Colonic mucosa (tissue), 4 donors: ENCODE measurements around the gene MEI1. TPM values are rescaled to one million over a fixed set of nuclear protein-coding genes. Genes with fewer than 3 reads are reported as not detected.

Experiments used
- DNase-seq: peaks from one replicate; pipeline ENCODE4 v3.0.0-alpha.2; 2020
- H3K27ac ChIP-seq: fragments of 200-600 bp; one replicate; pipeline ENCODE4 v1.8.0; 2021
- H3K27me3 ChIP-seq: fragments of 200-600 bp; one replicate; pipeline ENCODE4 v1.8.0; 2021
- H3K36me3 ChIP-seq: fragments of 200-600 bp; one replicate; pipeline ENCODE4 v1.8.0; 2021
- H3K4me1 ChIP-seq: fragments of 200-600 bp; one replicate; pipeline ENCODE4 v1.8.0; 2021; ENCODE audit warnings: mild to moderate bottlenecking
- H3K4me3 ChIP-seq: fragments of 200-600 bp; one replicate; pipeline ENCODE4 v1.8.0; 2021
- H3K9ac ChIP-seq, 2 donors: one replicate each; pipeline ENCODE4 v1.7.0; 2013; ENCODE audit warnings: control low read depth in 2 of 2, low read depth in 2 of 2, low read length in 2 of 2
- H3K9me3 ChIP-seq: fragments of 200-600 bp; one replicate; pipeline ENCODE4 v1.8.0; 2021
- CTCF ChIP-seq: fragments of 200-600 bp; IDR thresholded peaks from one replicate; pipeline ENCODE4 v1.8.0; 2022; ENCODE audit warnings: antibody characterized with exemption, mild to moderate bottlenecking
- intact Hi-C: fragments of 100-400 bp; cut with DNase I; formaldehyde crosslinking; loops from one replicate; pipeline ENCODE4 v1.14.1; 2022
- total RNA-seq, 2 donors: library from RNA; stranded (reverse); fragmentation: NEBNext Ultra II Directional in 1 of 2; extraction: Animal tissue kit (Norgen Biotek cat#: 25700) in 1 of 2; gene quantifications; one replicate each; pipeline ENCODE4 v1.2.1, GENCODE V29; 2021
- donor health status: healthy.
- donor health status: DM: no; HTN: no; CAD: no.
- donor health status: DM: no; HTN: no; CAD: no.

Gene MEI1
- total RNA-seq, 2 donors from 2014 or later: 1.8 to 1.9 TPM

DNA sequence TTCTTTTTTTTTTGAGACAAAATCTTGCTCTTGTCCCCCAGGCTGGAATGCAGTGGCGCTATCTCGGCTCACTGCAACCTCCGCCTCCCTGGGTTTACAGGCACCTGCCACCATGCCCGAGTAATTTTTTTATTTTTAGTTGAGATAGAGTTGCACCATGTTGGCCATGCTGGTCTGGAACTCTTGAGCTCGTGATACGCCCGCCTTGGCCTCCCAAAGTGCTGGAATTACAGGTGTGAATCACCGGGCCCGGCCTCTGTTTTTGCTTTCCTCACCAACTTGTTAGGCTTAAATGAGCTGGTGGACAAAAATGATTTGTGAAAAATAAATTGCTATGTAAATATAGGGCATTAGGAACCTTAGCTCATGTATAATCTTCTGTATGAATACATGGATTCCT lies 3.5 kb downstream of the MEI1 start:
- Histone ChIP-seq H3K27me3 (no peaks in the 10 kb centered on the region), H3K9me3 (no peaks in the 10 kb centered on the region), H3K36me3 (no peaks in the 10 kb centered on the region), H3K9ac (no peak overlapping the region), H3K27ac (no peak overlapping the region), H3K4me3 (no peak overlapping the region), H3K4me1 (no peaks in the 10 kb centered on the region)
- DNase-seq: no peak
- intact Hi-C loops: no loop called here
- no peak for TF ChIP-seq CTCF

DNA sequence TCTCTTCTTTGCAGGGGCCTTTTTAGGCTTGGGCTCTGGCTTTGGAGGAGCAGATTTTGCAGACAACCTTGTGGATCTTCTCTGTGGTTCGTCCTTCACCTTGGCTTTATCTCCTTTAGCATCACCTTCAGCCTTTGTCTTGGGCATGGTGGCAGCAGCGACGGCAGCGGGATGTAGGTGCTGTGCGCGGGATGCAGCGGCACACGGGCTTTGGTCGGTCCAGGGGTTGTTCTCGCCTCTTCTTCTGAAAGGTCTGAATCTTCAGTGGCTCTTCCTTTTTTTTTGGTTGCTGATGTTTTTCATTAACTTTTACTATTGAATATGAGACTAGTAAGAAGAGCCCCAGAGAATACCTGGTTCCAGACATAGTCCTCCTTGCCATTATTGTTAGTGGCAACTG lies 10.0 kb downstream of the MEI1 start:
- no peak for TF ChIP-seq CTCF
- intact Hi-C loops: no loop called here
- H3K27ac ChIP-seq: no peak overlapping the region
- H3K9me3 ChIP-seq: no peaks in the 10 kb centered on the region
- H3K27me3 ChIP-seq: no peaks in the 10 kb centered on the region
- no peaks in the 10 kb centered on the region for H3K36me3 ChIP-seq
- no peak overlapping the region for H3K9ac ChIP-seq
- no peaks in the 10 kb centered on the region for H3K4me1 ChIP-seq
- DNase-seq: no peak
- H3K4me3 ChIP-seq: no peak overlapping the region

GRCh38 chr22:41713004-41713403 lies 13.7 kb downstream of the MEI1 start:
- no peak overlapping the region for H3K9ac ChIP-seq
- H3K4me3 ChIP-seq: no peak overlapping the region
- no peaks in the 10 kb centered on the region for H3K36me3 ChIP-seq
- no peaks in the 10 kb centered on the region for H3K4me1 ChIP-seq
- no peaks in the 10 kb centered on the region for H3K27me3 ChIP-seq
- intact Hi-C loops: no loop called here
- no peaks in the 10 kb centered on the region for H3K9me3 ChIP-seq
- no peak for TF ChIP-seq CTCF
- H3K27ac ChIP-seq: no peak overlapping the region
- DNase-seq: no peak

GRCh38 chr22:41722496-41722895 lies 23.2 kb downstream of the MEI1 start:
- H3K27me3 ChIP-seq: no peaks in the 10 kb centered on the region
- intact Hi-C loops: no loop called here
- no peaks in the 10 kb centered on the region for H3K36me3 ChIP-seq
- DNase-seq: no peak
- no peak for TF ChIP-seq CTCF
- no peaks in the 10 kb centered on the region for H3K4me1 ChIP-seq
- H3K9me3 ChIP-seq: no peaks in the 10 kb centered on the region
- H3K9ac ChIP-seq: no peak overlapping the region
- H3K4me3 ChIP-seq: no peak overlapping the region
- no peak overlapping the region for H3K27ac ChIP-seq

GRCh38 chr22:41725510-41726110 lies 26.3 kb downstream of the MEI1 start:
- no peak for TF ChIP-seq CTCF
- Histone ChIP-seq H3K9me3 (no peaks in the 10 kb centered on the region), H3K36me3 (no peaks in the 10 kb centered on the region), H3K27ac (no peak overlapping the region), H3K9ac (no peak overlapping the region), H3K27me3 (no peaks in the 10 kb centered on the region), H3K4me1 (no peaks in the 10 kb centered on the region), H3K4me3 (no peak overlapping the region)
- intact Hi-C loops: no loop called here
- no peak for DNase-seq

GRCh38 chr22:41731609-41732008 lies 32.3 kb downstream of the MEI1 start:
- no peak for TF ChIP-seq CTCF
- H3K36me3 ChIP-seq: no peaks in the 10 kb centered on the region
- H3K9ac ChIP-seq: no peak overlapping the region
- no peaks in the 10 kb centered on the region for H3K4me1 ChIP-seq
- intact Hi-C loops: no loop called here
- no peak overlapping the region for H3K27ac ChIP-seq
- no peak overlapping the region for H3K4me3 ChIP-seq
- DNase-seq: no peak
- no peaks in the 10 kb centered on the region for H3K9me3 ChIP-seq
- H3K27me3 ChIP-seq: no peaks in the 10 kb centered on the region
